NCI-H1436 treated with DMSO at 0.1 percent for 48 hours (cell line): ENCODE results near the gene IER5.

Source experiments
- DNase-seq: peaks from one replicate; lab custom pipeline; 2025; lab: John Stamatoyannopoulos, UW

The IER5 gene

GRCh38 chr1:181077576-181078242 lies 10.8 kb upstream of the IER5 start:
- peak; percentile 32 for DNase-seq

- no peak for DNase-seq
Observed at GRCh38 chr1:181079382-181079781, 9.1 kb upstream of the IER5 start.

- no peak for DNase-seq
Observed at GRCh38 chr1:181079920-181080319, 8.6 kb upstream of the IER5 start.

- DNase-seq = no peak
Observed at GRCh38 chr1:181080556-181080955, 7.9 kb upstream of the IER5 start.

DNA sequence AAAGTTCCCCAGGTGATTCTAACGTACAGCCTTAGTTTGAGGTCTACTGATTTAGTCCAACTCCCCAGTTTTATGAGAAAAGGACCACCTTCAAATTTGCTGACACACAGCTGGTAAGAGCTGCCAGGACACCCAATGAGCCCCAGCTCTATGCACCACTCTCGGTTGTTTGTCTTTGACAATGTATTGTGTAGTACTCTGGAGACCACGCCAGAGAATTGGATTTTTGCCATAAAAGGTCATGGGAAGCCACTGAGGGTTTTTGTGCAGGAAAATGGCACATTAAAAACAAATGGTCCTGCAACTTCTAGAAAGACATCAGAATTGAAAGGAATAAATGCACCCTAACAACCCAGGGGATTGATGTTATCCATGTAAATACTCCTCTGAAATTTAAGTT lies 7.1 kb upstream of the IER5 start:
- DNase-seq = no peak

DNA sequence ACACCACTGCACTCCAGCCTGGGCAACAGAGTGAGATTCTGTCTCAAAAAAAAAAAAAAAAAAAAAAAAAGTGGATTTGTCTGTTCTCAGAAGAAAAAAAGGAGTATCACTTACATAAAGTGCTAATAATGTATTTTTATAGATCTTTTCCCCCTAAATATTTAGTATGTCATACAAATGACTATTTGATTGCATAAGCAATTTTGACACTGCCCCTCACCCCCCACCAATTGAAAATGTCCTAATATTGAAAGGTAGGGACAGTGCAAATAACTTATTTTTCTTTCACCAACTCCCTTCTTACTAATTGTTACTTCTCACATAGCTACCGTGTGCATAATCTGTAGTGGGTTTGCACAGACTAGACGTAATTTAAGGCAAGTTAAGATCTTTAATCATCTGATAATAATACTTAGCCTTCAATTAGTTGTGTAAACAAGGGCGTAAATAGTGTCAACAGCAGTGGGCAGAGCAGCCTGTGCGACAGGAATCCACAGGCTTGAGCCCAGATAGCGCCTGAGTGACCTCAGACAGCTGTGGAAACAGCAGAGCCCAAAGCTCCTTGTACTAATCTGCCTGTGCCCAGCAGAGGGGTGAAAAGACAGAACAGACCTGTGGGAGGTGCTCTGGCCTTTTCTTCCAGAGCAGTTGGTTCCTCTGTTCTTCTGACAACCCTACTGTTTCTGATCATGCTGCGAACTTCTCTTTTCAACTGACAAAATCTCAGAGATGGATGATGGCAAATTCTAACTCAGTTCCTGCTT lies 4.5 kb upstream of the IER5 start:
- DNase-seq = peak; percentile 52

DNA sequence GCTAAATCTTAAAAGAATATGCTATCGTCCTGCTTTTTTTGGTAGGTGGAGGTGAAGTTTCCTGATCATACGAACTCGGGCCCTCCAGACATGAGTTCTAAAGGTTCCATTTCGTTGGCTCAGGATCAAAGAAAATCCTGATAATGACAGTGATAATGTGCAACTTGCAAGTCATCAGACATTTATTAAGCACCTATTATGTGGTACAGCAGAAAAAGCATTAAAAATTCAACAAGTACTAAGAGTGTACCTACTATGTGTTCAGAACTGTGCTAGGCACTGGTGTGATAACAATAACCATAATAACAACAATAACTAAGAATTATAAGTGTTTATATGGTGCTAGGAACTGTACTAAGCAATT lies 3.9 kb upstream of the IER5 start:
- DNase-seq = no peak

- no peak for DNase-seq
Observed at GRCh38 chr1:181086091-181086490, 2.4 kb upstream of the IER5 start.

DNA sequence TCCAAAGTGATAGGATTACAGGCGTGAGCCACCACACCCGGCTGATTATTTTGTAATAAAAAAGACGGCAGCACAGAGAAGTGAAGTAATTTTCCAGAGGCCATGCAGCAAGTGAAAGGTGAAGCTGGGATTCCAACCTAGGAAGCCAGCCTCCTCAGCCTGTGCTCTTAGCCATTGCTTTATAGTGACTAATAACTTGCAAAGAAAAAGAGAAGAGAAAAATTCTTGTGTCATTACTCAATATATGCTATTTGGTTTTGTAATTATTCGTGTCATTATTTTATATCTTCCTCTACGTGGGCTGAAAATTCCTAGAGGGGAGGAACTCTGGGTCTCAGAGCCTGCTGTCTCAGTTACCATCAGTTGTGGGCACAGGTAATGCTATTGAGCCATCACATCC lies 1.6 kb upstream of the IER5 start:
- DNase-seq = no peak

DNA sequence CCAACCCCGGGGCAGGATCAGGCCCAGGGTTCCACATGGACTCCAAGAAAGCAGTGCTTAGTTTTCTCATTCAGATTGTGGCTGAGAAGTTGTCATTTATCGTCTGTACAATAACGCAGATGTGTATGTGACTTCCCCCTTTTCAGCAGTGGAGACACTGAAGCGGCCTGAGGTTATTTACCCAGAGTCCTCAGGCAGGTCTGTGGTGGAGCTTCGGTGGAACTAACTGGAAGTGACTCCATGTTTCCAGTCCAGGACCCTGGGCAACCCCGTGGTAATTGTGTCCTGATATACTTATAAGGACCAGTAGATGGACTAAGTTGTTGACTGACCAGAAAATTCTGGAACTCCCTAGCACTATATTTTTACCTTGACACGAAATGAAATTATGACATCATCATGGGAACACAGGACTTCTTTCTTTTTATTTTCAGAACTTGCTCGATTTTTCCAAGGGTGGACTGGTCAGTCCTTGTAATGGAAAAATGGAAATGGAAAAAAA lies 1.0 kb upstream of the IER5 start:
- no peak for DNase-seq

GRCh38 chr1:181089017-181089675 lies 646 bp downstream of the IER5 start:
- DNase-seq = no peak

DNA sequence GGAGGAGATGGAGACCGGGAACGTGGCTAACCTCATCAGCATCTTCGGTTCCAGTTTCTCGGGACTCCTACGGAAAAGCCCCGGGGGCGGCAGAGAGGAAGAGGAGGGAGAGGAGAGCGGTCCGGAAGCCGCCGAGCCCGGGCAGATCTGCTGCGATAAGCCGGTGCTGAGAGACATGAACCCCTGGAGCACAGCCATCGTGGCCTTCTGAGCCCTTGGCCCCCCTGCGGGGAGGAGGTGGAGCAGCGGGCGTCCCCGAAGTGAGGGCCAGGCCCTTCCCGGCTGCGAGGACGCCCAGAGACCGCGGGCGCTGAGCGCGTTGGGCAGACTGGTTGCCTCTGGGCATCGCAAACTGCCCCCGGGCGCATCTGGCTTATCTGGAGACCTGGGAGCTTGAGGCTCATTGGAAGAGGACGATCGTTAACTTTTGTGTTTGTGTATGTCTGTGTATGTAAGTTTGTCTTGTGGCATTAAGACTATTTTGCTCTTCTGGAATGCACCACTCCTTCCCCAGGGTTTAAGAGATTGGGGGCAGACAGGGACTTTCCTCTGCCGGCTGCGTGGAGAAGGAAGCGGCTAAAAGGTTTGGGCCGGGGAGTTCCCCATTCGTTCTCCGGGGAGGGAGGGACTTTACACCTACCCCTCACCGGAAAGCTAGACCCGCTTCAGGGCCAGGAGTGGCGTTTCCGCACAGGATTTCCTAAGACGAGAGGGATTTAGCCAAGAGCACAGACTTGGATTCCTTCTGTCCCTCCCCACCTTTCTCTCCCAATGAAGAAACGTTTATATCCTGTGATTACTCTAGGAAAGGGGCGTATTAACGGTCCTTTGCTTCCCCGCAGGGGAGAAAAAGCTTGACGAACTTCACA lies 1.4 kb downstream of the IER5 start:
- DNase-seq = no peak

- no peak for DNase-seq
Observed at GRCh38 chr1:181090641-181091126, 2.2 kb downstream of the IER5 start.

DNA sequence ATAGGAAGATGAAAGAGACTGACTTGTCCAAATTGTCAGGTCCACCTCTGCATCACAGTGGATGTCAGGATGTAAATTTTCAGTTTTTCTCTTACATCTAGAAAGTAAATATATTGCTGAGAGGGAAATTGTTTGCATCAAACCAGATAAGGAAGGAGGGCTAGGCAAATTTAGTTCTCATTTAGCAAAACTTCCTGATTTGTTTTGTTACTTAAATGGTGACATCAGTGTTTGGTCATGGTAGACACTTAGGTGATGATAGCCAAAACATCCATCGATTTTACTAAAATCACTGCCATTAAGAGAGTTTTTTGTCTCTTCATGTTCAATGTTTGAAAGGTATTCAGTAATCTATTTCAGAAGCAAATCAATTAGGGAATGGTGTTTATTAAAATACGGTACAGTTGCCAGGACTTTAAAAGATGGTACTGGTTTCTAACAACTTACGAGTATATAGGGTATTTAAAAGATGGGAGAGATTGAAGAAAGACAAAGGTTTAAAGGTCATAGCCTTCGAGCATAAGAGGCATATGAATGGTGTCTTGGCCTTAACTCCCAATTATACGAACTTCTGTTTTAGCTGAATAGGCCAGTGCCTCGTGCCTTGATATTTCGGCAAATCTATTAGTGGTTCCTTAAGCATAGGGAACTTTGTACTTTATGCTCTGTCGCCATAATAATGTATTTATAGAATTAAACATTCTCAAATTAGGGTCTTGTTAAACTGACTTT lies 3.0 kb downstream of the IER5 start:
- no peak for DNase-seq

DNA sequence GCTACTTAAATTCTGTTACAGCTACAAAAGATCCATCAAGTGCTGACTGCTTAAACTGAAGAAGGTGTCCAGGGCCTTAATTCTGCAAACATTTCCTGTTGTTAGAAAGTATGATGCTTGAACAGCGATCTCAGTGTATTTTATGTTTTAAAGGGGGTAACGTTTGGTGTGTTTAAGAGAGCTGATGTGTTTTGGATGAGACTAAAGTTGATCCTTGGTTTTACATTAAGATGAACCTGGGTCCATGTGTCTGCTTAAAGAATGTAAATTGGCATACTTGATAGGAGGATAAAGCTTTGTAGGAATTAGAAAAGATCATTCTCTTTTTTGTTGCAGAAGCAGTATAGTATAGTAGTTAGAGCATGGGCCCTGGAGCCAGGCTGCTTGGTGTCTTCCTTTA lies 3.6 kb downstream of the IER5 start:
- DNase-seq = no peak

DNA sequence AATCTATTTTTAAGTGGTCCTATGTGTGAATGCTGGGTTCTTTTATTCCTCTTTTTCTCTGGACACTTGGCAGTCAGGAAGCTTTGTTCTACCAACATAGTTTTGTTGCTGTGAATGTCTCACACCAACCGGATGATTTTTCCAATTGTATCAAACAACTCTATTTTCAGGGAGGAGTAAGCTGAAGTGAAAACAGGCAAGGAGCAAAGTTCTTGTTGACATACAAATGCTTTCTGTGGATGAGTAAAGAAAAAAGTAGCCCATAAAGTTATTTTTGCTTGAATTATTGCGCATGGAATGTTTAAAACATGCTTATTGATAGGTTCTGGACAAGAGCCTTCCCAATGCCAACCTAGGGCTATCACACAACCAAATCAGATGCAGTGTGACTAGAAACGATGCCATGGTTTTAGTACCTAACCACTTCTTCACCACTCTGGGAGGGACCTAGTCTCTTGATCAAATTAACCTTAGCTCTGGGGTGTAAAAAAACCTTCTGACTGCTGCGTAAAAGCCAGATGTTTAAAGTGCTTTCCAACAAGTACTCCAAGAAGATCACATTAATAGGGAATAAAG lies 4.5 kb downstream of the IER5 start:
- DNase-seq = no peak

DNA sequence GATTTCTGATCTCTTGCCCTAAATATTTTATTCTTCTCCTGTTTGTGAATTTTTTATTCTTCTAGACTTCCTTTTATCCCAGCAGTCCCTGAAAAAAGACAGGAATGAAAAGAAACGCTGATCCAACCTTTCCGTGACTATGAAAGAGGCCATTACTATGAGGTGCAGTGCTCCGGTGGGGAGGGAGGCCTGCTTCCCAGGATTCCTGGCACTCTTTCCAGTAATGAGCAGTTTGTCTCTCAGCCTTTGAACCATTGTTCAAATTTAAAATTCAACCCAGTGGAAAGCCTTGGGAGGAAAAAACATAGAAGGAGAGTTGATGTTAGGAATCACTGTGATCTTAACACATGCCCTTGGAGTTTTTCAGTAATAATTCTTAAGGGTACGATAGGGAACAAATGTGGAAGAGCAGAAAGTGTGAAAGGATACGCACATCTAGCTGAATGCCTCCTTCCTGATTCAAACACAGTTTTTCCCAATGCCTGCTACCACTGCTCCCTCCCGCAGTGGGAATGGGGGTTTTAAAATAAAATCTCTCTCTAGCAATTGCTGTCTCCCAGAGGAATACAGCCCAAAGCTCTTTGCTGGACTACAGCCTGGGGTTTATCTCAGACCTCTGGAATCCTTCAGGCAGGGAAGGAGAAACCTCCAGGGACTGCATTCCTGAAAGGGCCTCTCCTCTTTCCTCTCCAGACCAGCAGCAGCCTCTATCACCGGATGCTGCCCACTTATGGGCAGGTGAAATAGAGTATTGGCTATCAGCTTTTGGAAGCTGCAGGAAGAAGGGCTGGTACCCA lies 6.1 kb downstream of the IER5 start:
- DNase-seq = no peak

DNA sequence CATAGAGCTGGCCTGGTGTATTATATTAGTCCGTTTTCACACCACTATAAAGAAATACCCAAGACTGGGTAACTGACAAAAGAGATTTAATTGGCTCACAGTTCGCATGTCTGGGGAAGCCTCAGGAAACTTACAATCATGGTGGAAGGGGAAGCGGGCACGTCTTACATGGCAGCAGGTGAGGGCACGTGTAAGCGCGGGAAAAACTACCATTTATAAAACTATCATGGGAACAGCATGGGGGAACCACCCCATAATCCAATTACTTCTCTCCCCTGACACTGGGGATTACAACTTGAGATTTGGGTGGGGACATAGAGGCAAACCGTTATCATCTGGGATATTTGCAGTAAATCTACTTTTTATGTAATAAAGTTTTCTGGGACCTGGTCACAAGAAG lies 6.8 kb downstream of the IER5 start:
- DNase-seq = no peak

- no peak for DNase-seq
Observed at GRCh38 chr1:181095763-181096184, 7.3 kb downstream of the IER5 start.

GRCh38 chr1:181097242-181097641 lies 8.7 kb downstream of the IER5 start:
- no peak for DNase-seq
